NCI-H1105 (cell line): ENCODE measurements around the gene CHMP3.
A peak's percentile ranks its signal among the peaks of the same experiment; 100 is the strongest.
"Not testable (repeated sequence)": the region's sequence is repeated elsewhere in the genome, so short reads cannot be mapped to it uniquely, and the experiment has no call there.

Experiments used
- DNase-seq: peaks from one replicate; lab custom pipeline; 2025; lab: John Stamatoyannopoulos, UW

CHMP3 gene

GRCh38 chr2:86562922-86563649, at the start of gene CHMP3:
Gene CHMP3 (minus strand): TSS chr2:86563443. CDS start chr2:86563348, 95 bp downstream.
- DNase-seq: peak; percentile 92

DNA sequence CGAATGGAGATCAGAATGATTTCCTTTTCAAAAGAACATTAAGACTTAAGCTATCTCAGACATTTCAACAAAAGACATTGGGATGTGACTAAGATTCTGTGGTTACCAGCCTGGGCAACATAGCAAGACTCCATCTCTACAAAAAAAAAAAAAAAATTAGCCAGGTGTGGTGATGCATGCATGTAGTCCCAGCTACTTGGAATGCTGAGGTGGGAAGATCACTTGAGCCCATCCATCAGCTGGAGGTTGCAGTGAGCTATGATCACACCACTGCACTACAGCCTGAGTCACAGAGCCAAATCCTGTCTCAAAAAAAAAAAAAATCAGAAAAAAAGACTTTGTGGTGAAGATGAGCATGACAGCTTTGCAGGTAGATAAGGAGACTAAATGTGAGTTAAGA, 47.6 kb upstream of the CHMP3 start:
- no peak for DNase-seq

DNA sequence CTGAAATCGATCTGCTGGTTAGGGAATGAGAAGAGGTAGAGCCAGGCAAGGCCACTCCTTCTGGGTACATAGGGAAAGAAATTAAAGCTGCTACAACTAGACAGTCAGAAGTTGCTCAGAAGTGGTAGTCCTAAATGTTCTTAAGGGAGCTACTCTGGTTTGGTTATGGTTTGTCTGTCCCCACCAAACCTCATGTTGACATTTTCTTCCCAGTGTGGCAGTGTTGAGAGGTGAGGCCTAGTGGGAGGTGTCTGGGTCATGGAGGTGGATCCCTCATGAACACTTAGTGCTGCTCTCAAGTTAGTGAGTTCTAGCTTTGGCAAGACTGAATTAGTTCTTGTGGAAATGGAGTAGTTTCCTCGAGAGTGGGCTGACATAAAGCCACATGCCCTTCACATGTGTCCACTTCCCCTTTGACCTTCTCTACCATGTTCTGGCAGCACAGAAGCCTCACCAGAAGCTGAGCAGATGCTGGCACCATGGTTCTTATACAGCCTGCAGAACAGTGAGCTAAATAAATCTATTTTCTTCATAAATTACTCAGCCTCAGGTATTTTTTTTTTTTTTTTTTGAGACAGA, 45.7 kb upstream of the CHMP3 start:
- no peak for DNase-seq

GRCh38 chr2:86603905-86604304, 40.7 kb upstream of the CHMP3 start:
- no peak for DNase-seq

- no peak for DNase-seq
Observed at GRCh38 chr2:86598966-86599365, 35.7 kb upstream of the CHMP3 start.

DNA sequence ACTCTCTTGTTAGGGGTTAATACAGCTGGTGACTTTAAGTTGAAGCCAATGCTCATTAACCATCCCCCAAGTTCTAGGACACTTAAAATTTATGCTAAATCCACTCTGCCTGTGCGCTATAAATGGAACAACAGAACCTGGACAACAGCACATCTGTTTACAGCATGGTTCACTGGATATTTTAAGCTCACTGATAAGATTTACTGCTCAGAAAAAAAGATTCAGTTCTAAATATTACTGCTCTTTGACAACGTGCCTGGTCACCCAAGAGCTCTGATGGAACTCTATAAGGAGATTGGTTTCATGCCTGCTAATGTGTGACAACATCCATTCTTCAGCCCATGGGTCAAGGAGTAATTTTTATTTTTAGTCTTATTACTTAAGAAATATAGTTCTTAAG, 32.9 kb upstream of the CHMP3 start:
- DNase-seq: no peak

DNA sequence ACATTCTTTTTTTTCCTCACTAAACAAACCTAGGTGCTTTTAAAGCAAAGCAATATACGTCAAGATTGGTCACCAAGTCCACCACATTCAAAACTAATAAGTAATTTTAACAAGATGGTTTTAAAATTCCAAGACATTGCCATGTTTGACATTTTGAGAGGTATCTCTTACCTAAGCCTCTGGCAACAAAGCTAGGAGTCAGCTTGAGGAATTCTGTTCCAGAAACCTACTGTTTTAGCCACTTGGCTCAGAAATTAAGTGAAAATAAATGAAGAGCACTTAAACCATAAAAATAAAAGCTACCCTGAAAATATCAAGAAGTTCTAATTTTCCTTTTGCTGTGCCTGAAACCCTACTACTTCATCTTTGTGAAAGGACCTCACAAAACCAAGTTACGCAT, 30.0 kb upstream of the CHMP3 start:
- no peak for DNase-seq

- no peak for DNase-seq
Observed at GRCh38 chr2:86592547-86593230, 29.4 kb upstream of the CHMP3 start.

- not testable (repeated sequence) for DNase-seq
Observed at GRCh38 chr2:86589701-86590100, 26.5 kb upstream of the CHMP3 start.

DNA sequence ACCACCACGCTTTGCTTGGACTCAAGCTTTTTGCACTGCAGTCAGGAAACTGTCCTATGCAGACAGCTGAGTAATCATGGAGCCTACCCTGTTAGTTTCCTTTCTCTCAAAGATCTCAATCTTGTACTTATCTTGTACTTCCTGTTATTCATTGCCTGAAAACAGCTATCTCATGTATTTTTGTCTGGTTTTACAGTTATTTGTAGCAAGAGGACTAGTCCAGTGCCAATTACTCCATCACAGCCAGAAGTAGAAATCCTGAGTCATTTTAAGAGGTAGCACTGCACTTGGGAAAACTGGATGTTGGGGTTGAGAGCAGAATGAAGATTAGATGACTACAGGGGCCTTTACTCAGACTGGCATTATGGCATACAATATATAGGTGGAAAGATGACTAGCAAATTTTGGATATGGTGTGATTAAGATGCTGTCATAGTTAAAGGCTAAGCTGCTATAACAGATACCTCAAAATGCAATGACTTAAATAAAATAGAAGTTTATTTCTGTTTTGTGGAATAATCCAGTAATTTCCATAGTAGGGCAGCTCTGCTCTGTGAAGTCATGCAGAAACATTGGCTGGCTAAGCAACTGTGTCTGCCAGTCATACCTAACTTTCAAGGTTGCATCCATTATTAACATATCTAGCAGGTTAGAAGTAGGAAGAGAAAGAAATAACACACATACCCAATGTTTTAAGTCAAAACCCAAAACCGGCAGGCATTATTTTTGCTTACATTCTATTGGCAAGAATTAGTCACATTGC, 21.1 kb upstream of the CHMP3 start:
- no peak for DNase-seq

DNA sequence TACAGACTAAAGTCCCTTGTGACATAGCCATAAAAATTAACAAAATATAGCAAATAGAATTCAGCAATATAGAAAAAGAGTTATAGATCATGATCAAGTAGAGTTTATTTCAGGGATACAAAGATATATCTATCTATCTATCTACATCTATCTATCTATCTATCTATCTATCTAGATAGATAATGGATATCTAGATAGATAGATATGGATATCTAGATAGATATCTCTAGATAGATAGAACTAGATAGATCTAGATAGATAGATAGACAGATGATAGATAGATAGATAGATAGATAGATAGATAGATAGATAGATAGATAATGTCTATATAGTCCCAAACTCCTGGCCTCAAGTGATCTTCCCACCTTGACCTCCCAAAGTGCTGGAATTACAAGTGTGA, 17.3 kb upstream of the CHMP3 start:
- DNase-seq: no peak

- no peak for DNase-seq
Observed at GRCh38 chr2:86577817-86578456, 14.7 kb upstream of the CHMP3 start.

DNA sequence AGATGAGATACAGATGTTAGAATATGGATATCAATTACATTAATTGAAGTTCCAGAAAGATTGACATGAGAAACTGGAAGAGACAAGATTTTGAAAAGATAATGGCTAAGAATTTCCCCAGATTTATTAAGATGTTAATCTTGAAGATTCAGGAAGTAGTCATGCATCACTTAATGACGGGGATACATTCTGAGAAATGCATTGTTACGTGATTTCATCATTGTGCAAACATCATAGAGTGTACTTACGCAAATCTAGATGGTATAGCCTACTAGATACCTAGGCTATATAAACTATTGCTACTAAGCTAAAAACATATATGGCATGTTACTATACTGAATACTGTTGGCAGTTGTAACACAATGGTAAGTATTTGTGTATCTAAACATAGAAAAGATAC, 6.8 kb upstream of the CHMP3 start:
- no peak for DNase-seq

DNA sequence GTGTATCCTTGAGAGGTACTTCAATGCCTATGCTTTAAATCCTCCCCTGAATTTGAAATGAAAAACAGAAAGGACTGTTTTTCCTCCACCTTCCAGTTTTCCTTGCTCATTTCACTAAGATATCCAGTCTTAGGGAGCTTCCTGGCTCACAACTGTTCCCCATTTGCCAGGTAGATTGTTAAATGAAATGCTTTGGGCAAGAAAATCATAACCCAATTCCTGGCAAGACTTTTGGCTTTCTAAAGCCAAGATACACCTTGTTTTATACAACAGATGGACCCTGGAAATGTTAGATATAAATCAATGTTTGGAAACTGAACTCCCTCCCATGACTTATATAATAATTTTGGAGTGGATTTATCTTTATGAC, 3.6 kb upstream of the CHMP3 start:
- no peak for DNase-seq

DNA sequence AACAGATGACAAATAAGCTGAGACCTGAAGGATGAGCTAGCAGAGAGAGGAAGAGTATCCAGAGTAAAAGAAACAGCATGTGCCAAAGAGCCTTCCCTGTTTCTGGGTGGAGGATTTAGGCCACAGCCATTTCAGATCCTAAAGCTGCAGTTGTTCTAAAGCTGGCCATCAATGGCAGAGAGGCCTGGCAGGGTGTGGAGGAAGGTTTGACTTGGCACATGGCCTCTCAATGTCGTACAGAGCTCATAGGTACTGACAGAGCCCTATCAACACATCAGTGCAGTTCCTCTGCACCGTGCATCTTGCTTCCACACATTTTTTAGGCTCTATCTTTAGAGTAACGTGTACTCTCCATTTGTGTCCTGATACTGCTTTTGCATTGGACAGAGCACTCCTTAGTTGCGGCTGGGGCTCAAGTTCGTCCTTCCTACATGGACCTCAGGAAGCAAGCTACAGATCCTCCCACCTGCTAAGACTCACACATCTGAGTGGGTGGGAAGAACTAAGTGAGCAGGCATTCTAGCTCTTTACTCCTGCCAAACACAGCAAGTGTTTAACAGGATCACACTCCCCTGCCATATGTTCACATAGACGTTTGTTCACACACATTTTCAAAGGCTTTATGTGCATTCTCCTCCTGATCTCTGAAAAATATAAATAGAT, 3.0 kb upstream of the CHMP3 start:
- no peak for DNase-seq

GRCh38 chr2:86563650-86564061, 413 bp upstream of the CHMP3 start:
- no peak for DNase-seq

GRCh38 chr2:86562485-86562921, 740 bp downstream of the CHMP3 start:
- no peak for DNase-seq

DNA sequence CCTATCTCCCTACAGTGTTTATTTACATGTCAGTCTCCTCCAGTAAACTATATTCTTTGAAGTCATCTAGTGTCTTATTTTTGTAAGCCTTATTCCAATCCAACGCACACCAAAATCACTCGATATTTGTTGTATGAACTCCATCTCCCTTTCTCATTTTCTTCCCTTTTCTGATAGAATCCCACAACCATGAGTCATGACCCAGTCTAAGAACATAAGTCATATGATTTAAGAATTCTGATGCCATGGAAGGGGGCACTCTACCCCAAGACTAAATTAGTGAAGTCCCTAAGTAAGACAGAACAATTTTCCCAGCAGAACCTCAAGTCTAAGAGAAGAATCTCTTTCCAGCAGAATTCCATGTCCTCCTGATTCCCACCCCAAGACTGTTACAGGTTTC, 5.4 kb downstream of the CHMP3 start:
- no peak for DNase-seq

GRCh38 chr2:86556508-86556907, 6.7 kb downstream of the CHMP3 start:
- DNase-seq: no peak

GRCh38 chr2:86552889-86553288, 10.4 kb downstream of the CHMP3 start:
- no peak for DNase-seq

- not testable (repeated sequence) for DNase-seq
Observed at GRCh38 chr2:86549963-86550725, 13.1 kb downstream of the CHMP3 start.
